GM23248 (cell line): ENCODE data around the gene SAMSN1.

Experiments
- EZH2 ChIP-seq: fragments of 200-600 bp; sonication (generic); IDR thresholded peaks from 2 replicates; pipeline ENCODE4 v1.6.1; 2018; ENCODE audit warnings: antibody characterized with exemption, mild to moderate bottlenecking; ENCODE audit not compliant: insufficient read depth, poor library complexity, severe bottlenecking
- EZH2phosphoT487 ChIP-seq: fragments of 200-600 bp; sonication (generic); IDR thresholded peaks from 2 replicates; pipeline ENCODE4 v1.6.1; 2018; ENCODE audit warnings: antibody characterized with exemption, moderate library complexity, mild to moderate bottlenecking, low read depth; ENCODE audit not compliant: insufficient read depth

- TF ChIP-seq EZH2 (no peak), EZH2phosphoT487 (no peak)
Observed at GRCh38 chr21:14548779-14549178, 2.7 kb upstream of the SAMSN1 start.
